IMR-90 (cell line): ENCODE data around the gene KIF20B. TPM values are rescaled to one million over a fixed set of nuclear protein-coding genes. Genes with fewer than 3 reads are reported as not detected.

Experiments
- ATAC-seq: fragments of 200-7000 bp; cut with Tn5 transposase; 2 replicates; pipeline ENCODE4 v1.9.1; 2020; ENCODE audit warnings: low read depth, mild to moderate bottlenecking, moderate library complexity
- BruUV-seq: library from RNA; stranded (reverse); fragments of 400-500 nt; replicated peaks from 2 replicates; lab custom pipeline; 2021; lab: Mats Ljungman, UMichigan
- CTCF ChIA-PET: fragments of 300-600 bp; formaldehyde crosslinking; extraction: SDS; loops from one replicate; lab custom pipeline; 2021; ENCODE audit warnings: antibody characterized with exemption; lab: Yijun Ruan, JAX
- POLR2A ChIA-PET: fragments of 300-600 bp; sonication (Branson Sonifier 250); formaldehyde crosslinking; loops from one replicate; lab custom pipeline; 2022; ENCODE audit warnings: antibody characterized with exemption; ENCODE audit not compliant: unreplicated experiment; lab: Charles Lee
- DNase-seq: peaks from one replicate; pipeline ENCODE4 v3.0.0; 2013
- H2AFZ ChIP-seq: replicated peaks from 2 replicates; pipeline ENCODE3; 2013; ENCODE audit warnings: low read length, mild to moderate bottlenecking; ENCODE audit not compliant: poor library complexity
- H2AK5ac ChIP-seq: 2 replicates; pipeline ENCODE4 v1.6.1; 2013; ENCODE audit warnings: low read depth, low read length, inconsistent platforms
- H2AK9ac ChIP-seq: replicated peaks from 2 replicates; pipeline ENCODE3; 2013; ENCODE audit warnings: mild to moderate bottlenecking, low read depth, low read length, moderate library complexity; ENCODE audit not compliant: poor library complexity
- H2BK120ac ChIP-seq: 2 replicates; pipeline ENCODE4 v1.6.1; 2013; ENCODE audit warnings: low read depth, low read length, inconsistent platforms
- H2BK15ac ChIP-seq: 3 replicates; pipeline ENCODE4 v1.6.1; 2013; ENCODE audit warnings: low read depth, low read length, inconsistent platforms
- H2BK20ac ChIP-seq: 2 replicates; pipeline ENCODE4 v1.6.1; 2013; ENCODE audit warnings: low read depth, mild to moderate bottlenecking, inconsistent platforms, low read length, moderate library complexity
- H2BK5ac ChIP-seq: 2 replicates; pipeline ENCODE4 v1.6.1; 2013; ENCODE audit warnings: mild to moderate bottlenecking, low read depth, low read length, inconsistent platforms; ENCODE audit not compliant: poor library complexity, severe bottlenecking
- H3K14ac ChIP-seq: replicated peaks from 2 replicates; pipeline ENCODE4 v1.6.1; 2013; ENCODE audit warnings: low read depth, low read length, inconsistent platforms
- H3K18ac ChIP-seq: 2 replicates; pipeline ENCODE4 v1.6.1; 2013; ENCODE audit warnings: low read depth, low read length, control low read depth
- H3K23ac ChIP-seq: 2 replicates; pipeline ENCODE4 v1.6.1; 2013; ENCODE audit warnings: low read depth, low read length, inconsistent platforms
- H3K27ac ChIP-seq: 2 replicates; pipeline ENCODE4 v1.5.1; 2013; ENCODE audit warnings: mild to moderate bottlenecking, control low read depth, low read length; ENCODE audit not compliant: insufficient read depth
- H3K27me3 ChIP-seq: 2 replicates; pipeline ENCODE4 v1.6.1; 2013; ENCODE audit warnings: low read length; ENCODE audit not compliant: control insufficient read depth, insufficient read depth
- H3K36me3 ChIP-seq: 2 replicates; pipeline ENCODE4 v1.6.1; 2013; ENCODE audit warnings: low read length, mixed read lengths; ENCODE audit not compliant: control insufficient read depth, insufficient read depth
- H3K4ac ChIP-seq: 2 replicates; pipeline ENCODE4 v1.6.1; 2013; ENCODE audit warnings: low read depth, low read length, inconsistent platforms
- H3K4me1 ChIP-seq: 2 replicates; pipeline ENCODE4 v1.6.1; 2013; ENCODE audit warnings: low read length, mixed read lengths; ENCODE audit not compliant: control insufficient read depth, insufficient read depth
- H3K4me2 ChIP-seq: 2 replicates; pipeline ENCODE4 v1.6.1; 2013; ENCODE audit warnings: low read depth, mild to moderate bottlenecking, control low read depth, low read length, moderate library complexity
- H3K4me3 ChIP-seq: 2 replicates; pipeline ENCODE4 v1.5.1; 2013; ENCODE audit warnings: low read depth, mild to moderate bottlenecking, control low read depth, low read length, moderate library complexity; ENCODE audit not compliant: insufficient read depth
- H3K56ac ChIP-seq: 2 replicates; pipeline ENCODE4 v1.6.1; 2013; ENCODE audit warnings: low read length, inconsistent platforms; ENCODE audit not compliant: insufficient read depth; ENCODE audit errors: extremely low read depth
- H3K79me1 ChIP-seq, 2 experiments: 2 replicates each; pipeline ENCODE4 v1.6.1; 2013; ENCODE audit warnings: low read length in 2 of 2, inconsistent platforms in 1 of 2, low read depth in 1 of 2
- H3K9ac ChIP-seq: 2 replicates; pipeline ENCODE4 v1.6.1; 2013; ENCODE audit warnings: low read depth, low read length, control low read depth
- H3K9me1 ChIP-seq: 2 replicates; pipeline ENCODE4 v1.6.1; 2013; ENCODE audit warnings: low read length, inconsistent platforms; ENCODE audit not compliant: insufficient read depth
- H3K9me3 ChIP-seq: 2 replicates; pipeline ENCODE4 v1.6.1; 2013; ENCODE audit warnings: low read length; ENCODE audit not compliant: control insufficient read depth, insufficient read depth
- H4K20me1 ChIP-seq: 2 replicates; pipeline ENCODE4 v1.6.1; 2013; ENCODE audit warnings: low read length, inconsistent platforms; ENCODE audit not compliant: insufficient read depth
- H4K5ac ChIP-seq: 2 replicates; pipeline ENCODE4 v1.6.1; 2013; ENCODE audit warnings: mild to moderate bottlenecking, low read depth, low read length, control low read depth
- H4K8ac ChIP-seq, 2 experiments: 2 replicates each; pipeline ENCODE4 v1.6.1; 2013; ENCODE audit warnings: low read depth in 2 of 2, low read length in 2 of 2, control low read depth in 1 of 2, inconsistent platforms in 1 of 2
- H4K91ac ChIP-seq: 2 replicates; pipeline ENCODE4 v1.6.1; 2013; ENCODE audit warnings: low read depth, low read length, inconsistent platforms; ENCODE audit not compliant: insufficient read depth
- BHLHE40 ChIP-seq: fragments of 150-350 bp; IDR thresholded peaks from 2 replicates; pipeline ENCODE4 v1.6.1; 2016; ENCODE audit warnings: mild to moderate bottlenecking, low read depth, low read length
- CEBPB ChIP-seq: IDR thresholded peaks from 2 replicates; pipeline ENCODE4 v1.6.1; 2012; ENCODE audit warnings: low read depth, low read length, improper control_type of control experiment
- CHD1 ChIP-seq: IDR thresholded peaks from 2 replicates; pipeline ENCODE4 v1.6.1; 2012; ENCODE audit warnings: low read depth, low read length, improper control_type of control experiment
- ELK1 ChIP-seq: fragments of 150-350 bp; IDR thresholded peaks from 2 replicates; pipeline ENCODE4 v1.6.1; 2016; ENCODE audit warnings: low read depth, mild to moderate bottlenecking, low read length, moderate library complexity, borderline replicate concordance
- RAD21 ChIP-seq: IDR thresholded peaks from 2 replicates; pipeline ENCODE4 v1.6.1; 2012; ENCODE audit warnings: low read length, improper control_type of control experiment
- WGBS, 2 experiments: methylation state at CpG; one replicate each; pipeline versions ENCODE4 v1.1.5 to v1.1.7; 2013; ENCODE audit warnings: missing lambda C conversion rate in 2 of 2; ENCODE audit not compliant: insufficient read length in 1 of 2; ENCODE audit errors: extremely low coverage in 2 of 2; 5-methylcytosine and 5-hydroxymethylcytosine counted together
- dilution Hi-C: fragments of 300-500 bp; cut with HindIII; formaldehyde crosslinking; loops from one replicate; pipeline ENCODE4 v1.14.3; 2018; ENCODE audit warnings: low sequenced_read_pairs; ENCODE audit not compliant: unreplicated experiment
- in situ Hi-C: fragments of 300-500 bp; cut with MboI; formaldehyde crosslinking; loops from 3 replicates; pipeline ENCODE4 v1.14.3; 2019; ENCODE audit warnings: low sequenced_read_pairs, inconsistent platforms, mixed read lengths
- intact Hi-C: fragments of 100-400 bp; cut with micrococcal nuclease; formaldehyde crosslinking; loops from 2 replicates; pipeline ENCODE4 v1.10.0; 2022
- polyA plus RNA-seq, 3 experiments: library from polyadenylated mRNA; depleted of rRNA; stranded (reverse); fragments of >200 nt; gene quantifications; 2 replicates each; pipeline ENCODE4 v1.2.3, GENCODE V29; 2012; ENCODE audit warnings: low replicate concordance in 1 of 3
- total RNA-seq: library from RNA; depleted of rRNA; stranded (reverse); fragments of >200 nt; gene quantifications from 2 replicates; pipeline ENCODE4 v1.2.3, GENCODE V29; 2012

Gene KIF20B
- total and polyA plus RNA-seq, 2 of the 4 experiments (the other 2 are of a cell fraction): 3.1 to 23.5 TPM

- CTCF ChIA-PET: interaction anchor here (0.6 to 0.9 kb wide), 2 partner anchors 9 to 128 kb away, joined by 3 to 5 read pairs; no protein-coding TSS in a partner anchor
- 0 out of 2 replicates have a peak, but pooled peaks cover 2% of the 10 kb centered on the region for H3K9me1 ChIP-seq
- no peak for DNase-seq
- in situ Hi-C loops: no loop called here
- H3K4me1 ChIP-seq: peaks cover 2% of the 10 kb centered on the region; the same call in 1 of the 2 replicates
- peak overlapping the region; percentile 69 for H4K5ac ChIP-seq
- peak overlapping the region; percentile 90 for H3K27ac ChIP-seq
- H2AFZ ChIP-seq: peak overlapping the region; percentile 99
- no peaks in the 10 kb centered on the region for H3K27me3 ChIP-seq
- peak overlapping the region; percentile 82 for H3K14ac ChIP-seq
- BruUV-seq: no TSS peak
- peak overlapping the region; percentile 87 for H3K4ac ChIP-seq
- dilution Hi-C loops: no loop called here
- H3K79me1 ChIP-seq: peaks cover 5 to 11% of the 10 kb centered on the region in 2 experiments; a peak in 3 of 4 replicates
- H2BK20ac ChIP-seq: peak overlapping the region; percentile 10; the same call in 1 of the 2 replicates
- POLR2A ChIA-PET: no interaction called here
- H3K4me3 ChIP-seq: peak overlapping the region; percentile 77
- H3K9me3 ChIP-seq: no peaks in the 10 kb centered on the region
- H2BK120ac ChIP-seq: peak overlapping the region; percentile 53; the same call in 1 of the 2 replicates
- intact Hi-C loops: loop anchor here (2.0 to 5.0 kb wide), 5 partner anchors 44 to 274 kb away; partner anchors contain the start of gene PANK1
- peak overlapping the region; percentile 84 for H3K23ac ChIP-seq
- H2BK5ac ChIP-seq: peak overlapping the region; percentile 89
- H2AK5ac ChIP-seq: peak overlapping the region; percentile 9; the same call in 1 of the 2 replicates
- peak overlapping the region; percentile 84 for H3K9ac ChIP-seq
- H4K20me1 ChIP-seq: no peaks in the 10 kb centered on the region
- peak overlapping the region; percentile 70 for H3K4me2 ChIP-seq
- WGBS, 2 experiments: 3% methylated on average over 8 of the region's 8 CpGs; no CpG with 5 or more reads in 1 of the 2 experiments
- peak overlapping the region; percentile 91 to 95 for H4K8ac ChIP-seq
- TF ChIP-seq BHLHE40 (no peak), CHD1 (no peak), ELK1 (no peak), CEBPB (peak; percentile 60; the same call in 1 of the 2 replicates), RAD21 (no peak)
- H2AK9ac ChIP-seq: peak overlapping the region; percentile 84
- H2BK15ac ChIP-seq: peak overlapping the region; percentile 76; the same call in 2 of the 3 replicates
- H3K18ac ChIP-seq: peak overlapping the region; percentile 68
- H3K56ac ChIP-seq: peak overlapping the region; percentile 80
- ATAC-seq: peak; percentile 62
- H4K91ac ChIP-seq: peak overlapping the region; percentile 93
- H3K36me3 ChIP-seq: no peaks in the 10 kb centered on the region
Observed at GRCh38 chr10:89700923-89701241, 508 bp upstream of the KIF20B start.
